NCI-H82 treated with DMSO at 0.1 percent for 48 hours (cell line): ENCODE data around the gene KIF9.
"Not testable (repeated sequence)": the region's sequence is repeated elsewhere in the genome, so short reads cannot be mapped to it uniquely, and the experiment has no call there.

Source experiments
- DNase-seq: peaks from one replicate; lab custom pipeline; 2025; ENCODE audit not compliant: unreplicated experiment; lab: John Stamatoyannopoulos, UW

Gene KIF9

GRCh38 chr3:47256331-47256730, 26.3 kb downstream of the KIF9 start:
- DNase-seq, result not testable (repeated sequence)

- no peak for DNase-seq
Measured at GRCh38 chr3:47251689-47252088, 30.9 kb downstream of the KIF9 start.

GRCh38 chr3:47251085-47251484, 31.5 kb downstream of the KIF9 start:
- DNase-seq, result not testable (repeated sequence)

GRCh38 chr3:47250309-47251060, 32.1 kb downstream of the KIF9 start:
- no peak for DNase-seq

GRCh38 chr3:47247131-47248064, 35.2 kb downstream of the KIF9 start:
- no peak for DNase-seq

GRCh38 chr3:47245271-47245670, 37.3 kb downstream of the KIF9 start:
- no peak for DNase-seq

GRCh38 chr3:47244531-47245100, 38.0 kb downstream of the KIF9 start:
- DNase-seq, result no peak

- no peak for DNase-seq
Measured at GRCh38 chr3:47243419-47244147, 39.0 kb downstream of the KIF9 start.

GRCh38 chr3:47239929-47240328, 42.7 kb downstream of the KIF9 start:
- DNase-seq, result no peak

- no peak for DNase-seq
Measured at GRCh38 chr3:47238017-47238416, 44.6 kb downstream of the KIF9 start.

- no peak for DNase-seq
Measured at GRCh38 chr3:47228088-47228487, 54.5 kb downstream of the KIF9 start.

- DNase-seq, result no peak
Measured at GRCh38 chr3:47227678-47228077, 54.9 kb downstream of the KIF9 start.

GRCh38 chr3:47225310-47225906, 57.2 kb downstream of the KIF9 start:
- DNase-seq, result no peak

GRCh38 chr3:47223755-47224154, 58.8 kb downstream of the KIF9 start:
- DNase-seq, result no peak

- DNase-seq, result no peak
Measured at GRCh38 chr3:47221798-47222197, 60.8 kb downstream of the KIF9 start.

- no peak for DNase-seq
Measured at GRCh38 chr3:47210863-47211405, 71.7 kb downstream of the KIF9 start.

GRCh38 chr3:47206022-47206421, 76.6 kb downstream of the KIF9 start:
- not testable (repeated sequence) for DNase-seq

GRCh38 chr3:47204875-47205274, 77.7 kb downstream of the KIF9 start:
- DNase-seq, result no peak

- no peak for DNase-seq
Measured at GRCh38 chr3:47202542-47202941, 80.1 kb downstream of the KIF9 start.

GRCh38 chr3:47197287-47197686, 85.3 kb downstream of the KIF9 start:
- no peak for DNase-seq
